Colonic mucosa (tissue), 4 donors: Measurements from ENCODE around the gene GRIA1. TPM values are rescaled to one million over a fixed set of nuclear protein-coding genes. Genes with fewer than 3 reads are reported as not detected.

Experiments used
- DNase-seq: peaks from one replicate; pipeline ENCODE4 v3.0.0-alpha.2; 2020
- H3K27ac ChIP-seq: fragments of 200-600 bp; one replicate; pipeline ENCODE4 v1.8.0; 2021
- H3K27me3 ChIP-seq: fragments of 200-600 bp; one replicate; pipeline ENCODE4 v1.8.0; 2021
- H3K36me3 ChIP-seq: fragments of 200-600 bp; one replicate; pipeline ENCODE4 v1.8.0; 2021
- H3K4me1 ChIP-seq: fragments of 200-600 bp; one replicate; pipeline ENCODE4 v1.8.0; 2021; ENCODE audit warnings: mild to moderate bottlenecking
- H3K4me3 ChIP-seq: fragments of 200-600 bp; one replicate; pipeline ENCODE4 v1.8.0; 2021
- H3K9ac ChIP-seq, 2 donors: one replicate each; pipeline ENCODE4 v1.7.0; 2013; ENCODE audit warnings: control low read depth in 2 of 2, low read depth in 2 of 2, low read length in 2 of 2
- H3K9me3 ChIP-seq: fragments of 200-600 bp; one replicate; pipeline ENCODE4 v1.8.0; 2021
- intact Hi-C: fragments of 100-400 bp; cut with DNase I; formaldehyde crosslinking; loops from one replicate; pipeline ENCODE4 v1.14.1; 2022
- total RNA-seq, 2 donors: library from RNA; stranded (reverse); fragmentation: NEBNext Ultra II Directional in 1 of 2; extraction: Animal tissue kit (Norgen Biotek cat#: 25700) in 1 of 2; gene quantifications; one replicate each; pipeline ENCODE4 v1.2.1, GENCODE V29; 2021
- TF ChIP-seq, protein P1 (sequence below): fragments of 200-600 bp; IDR thresholded peaks from one replicate; pipeline ENCODE4 v1.8.0; 2022; ENCODE audit warnings: antibody characterized with exemption, mild to moderate bottlenecking
- donor health status: healthy.
- donor health status: DM: no; HTN: no; CAD: no.
- donor health status: DM: no; HTN: no; CAD: no.

The GRIA1 gene
- total RNA-seq, 2 donors from 2014 or later, result 0.48 TPM; not detected in 1

DNA sequence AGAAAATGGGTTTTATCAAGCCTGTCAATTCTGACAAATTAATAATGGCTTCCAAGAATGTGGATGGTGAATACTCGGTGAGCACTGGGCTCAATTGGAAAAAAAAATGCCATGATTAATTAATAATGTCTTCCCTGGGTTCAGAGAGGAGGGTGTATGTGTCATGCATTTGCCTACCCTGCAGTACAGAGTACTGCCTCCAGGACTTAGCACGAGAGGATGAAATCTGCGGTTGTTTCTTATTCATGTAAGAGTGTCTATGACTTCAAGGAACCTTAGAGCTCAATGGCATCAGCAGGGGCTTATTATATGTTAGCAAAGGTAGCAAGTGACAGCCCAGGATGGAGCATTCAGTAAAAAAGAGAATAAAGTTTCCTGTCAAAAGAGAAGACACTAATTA, 132.7 kb downstream of the GRIA1 start:
- no peaks in the 10 kb centered on the region for H3K9me3 ChIP-seq
- H3K9ac ChIP-seq, result no peak overlapping the region
- no peaks in the 10 kb centered on the region for H3K36me3 ChIP-seq
- no peak overlapping the region for H3K4me3 ChIP-seq
- no peak overlapping the region for H3K27ac ChIP-seq
- intact Hi-C loops, result no loop called here
- H3K4me1 ChIP-seq, result no peaks in the 10 kb centered on the region
- DNase-seq, result no peak
- H3K27me3 ChIP-seq, result no peaks in the 10 kb centered on the region
- TF ChIP-seq, protein P1, sequence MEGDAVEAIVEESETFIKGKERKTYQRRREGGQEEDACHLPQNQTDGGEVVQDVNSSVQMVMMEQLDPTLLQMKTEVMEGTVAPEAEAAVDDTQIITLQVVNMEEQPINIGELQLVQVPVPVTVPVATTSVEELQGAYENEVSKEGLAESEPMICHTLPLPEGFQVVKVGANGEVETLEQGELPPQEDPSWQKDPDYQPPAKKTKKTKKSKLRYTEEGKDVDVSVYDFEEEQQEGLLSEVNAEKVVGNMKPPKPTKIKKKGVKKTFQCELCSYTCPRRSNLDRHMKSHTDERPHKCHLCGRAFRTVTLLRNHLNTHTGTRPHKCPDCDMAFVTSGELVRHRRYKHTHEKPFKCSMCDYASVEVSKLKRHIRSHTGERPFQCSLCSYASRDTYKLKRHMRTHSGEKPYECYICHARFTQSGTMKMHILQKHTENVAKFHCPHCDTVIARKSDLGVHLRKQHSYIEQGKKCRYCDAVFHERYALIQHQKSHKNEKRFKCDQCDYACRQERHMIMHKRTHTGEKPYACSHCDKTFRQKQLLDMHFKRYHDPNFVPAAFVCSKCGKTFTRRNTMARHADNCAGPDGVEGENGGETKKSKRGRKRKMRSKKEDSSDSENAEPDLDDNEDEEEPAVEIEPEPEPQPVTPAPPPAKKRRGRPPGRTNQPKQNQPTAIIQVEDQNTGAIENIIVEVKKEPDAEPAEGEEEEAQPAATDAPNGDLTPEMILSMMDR, result no peak

DNA sequence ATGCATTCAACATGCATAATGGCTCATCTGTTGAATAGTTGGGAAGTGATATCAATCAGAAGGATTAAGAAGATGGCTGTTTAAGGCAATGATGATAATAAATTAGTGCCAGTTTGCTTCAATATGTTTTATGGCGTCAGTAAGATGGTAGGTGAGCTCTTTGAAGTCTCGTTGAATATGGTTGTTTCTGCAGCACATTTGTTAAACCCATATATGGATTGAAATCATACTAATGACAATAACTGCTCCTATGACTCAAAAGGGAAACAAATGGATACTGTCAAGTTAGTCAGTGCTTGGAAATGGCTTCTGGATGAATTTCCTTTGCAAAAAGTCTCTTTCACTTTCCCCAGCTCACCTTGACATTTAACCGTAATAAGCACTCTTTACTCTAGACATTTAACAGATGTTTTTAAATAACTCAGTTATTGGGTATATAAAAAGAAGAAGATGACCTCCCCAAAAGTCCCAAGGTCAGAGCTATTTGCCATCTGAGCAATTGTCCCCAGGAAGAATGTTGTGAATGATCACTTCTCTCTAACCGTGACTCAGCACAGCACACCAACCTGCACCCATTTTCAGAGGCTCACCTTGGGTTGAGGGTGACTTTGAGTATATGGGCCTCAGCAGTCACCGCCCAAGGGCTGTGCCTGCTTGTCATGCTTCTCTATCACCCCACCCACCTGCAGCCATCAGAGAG, 133.4 kb downstream of the GRIA1 start:
- no peaks in the 10 kb centered on the region for H3K27me3 ChIP-seq
- intact Hi-C loops, result no loop called here
- no peak overlapping the region for H3K9ac ChIP-seq
- H3K36me3 ChIP-seq, result no peaks in the 10 kb centered on the region
- no peaks in the 10 kb centered on the region for H3K4me1 ChIP-seq
- DNase-seq, result no peak
- no peak overlapping the region for H3K4me3 ChIP-seq
- no peak overlapping the region for H3K27ac ChIP-seq
- TF ChIP-seq, protein P1, result no peak
- H3K9me3 ChIP-seq, result no peaks in the 10 kb centered on the region

DNA sequence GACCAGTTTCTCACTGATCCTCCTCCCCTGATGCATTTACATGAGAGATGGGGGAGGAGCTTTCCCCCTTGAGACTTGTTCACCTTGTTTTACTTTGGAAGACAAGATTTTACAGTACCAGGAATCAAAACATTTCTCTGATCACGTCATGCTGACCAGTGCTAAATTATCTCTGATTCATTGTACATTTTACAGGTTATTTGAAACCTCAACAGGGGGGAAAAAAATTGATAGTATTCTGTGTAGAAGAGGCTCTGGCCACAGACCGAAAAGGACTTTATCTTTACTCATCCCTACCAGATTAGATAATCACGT, 133.9 kb downstream of the GRIA1 start:
- H3K4me3 ChIP-seq, result no peak overlapping the region
- H3K9ac ChIP-seq, result no peak overlapping the region
- H3K27me3 ChIP-seq, result no peaks in the 10 kb centered on the region
- H3K4me1 ChIP-seq, result no peaks in the 10 kb centered on the region
- TF ChIP-seq, protein P1, result no peak
- H3K9me3 ChIP-seq, result no peaks in the 10 kb centered on the region
- H3K27ac ChIP-seq, result no peak overlapping the region
- no peak for DNase-seq
- no peaks in the 10 kb centered on the region for H3K36me3 ChIP-seq
- intact Hi-C loops, result no loop called here

DNA sequence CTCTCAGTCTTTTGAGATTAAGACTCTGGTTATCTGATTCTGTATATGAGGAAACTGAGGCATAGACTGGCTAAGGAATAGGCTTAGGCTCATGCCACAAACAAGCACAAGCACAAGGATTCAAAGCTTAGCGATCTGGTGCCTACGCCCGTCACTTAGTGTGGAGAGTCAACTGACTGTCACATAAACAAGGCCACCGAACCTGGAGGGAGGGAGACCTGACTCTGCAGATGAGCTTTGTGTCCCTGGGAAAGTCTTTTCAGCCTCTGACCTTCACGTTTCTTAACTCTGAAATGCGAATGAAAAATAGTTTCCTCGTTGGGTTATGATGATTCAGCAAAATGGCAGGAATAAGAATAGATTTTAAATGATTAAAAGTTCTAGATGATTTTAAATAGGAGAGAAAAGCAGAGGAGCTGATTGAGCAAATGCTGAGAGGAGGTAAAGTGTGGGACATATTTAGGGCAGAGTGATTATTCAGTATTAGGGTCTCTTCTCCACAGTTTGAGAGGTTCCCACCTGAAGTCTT, 135.4 kb downstream of the GRIA1 start:
- TF ChIP-seq, protein P1, result no peak
- Histone ChIP-seq H3K9me3 (no peaks in the 10 kb centered on the region), H3K36me3 (no peaks in the 10 kb centered on the region), H3K27ac (no peak overlapping the region), H3K9ac (no peak overlapping the region), H3K4me3 (no peak overlapping the region), H3K27me3 (no peaks in the 10 kb centered on the region), H3K4me1 (no peaks in the 10 kb centered on the region)
- no peak for DNase-seq
- intact Hi-C loops, result no loop called here

DNA sequence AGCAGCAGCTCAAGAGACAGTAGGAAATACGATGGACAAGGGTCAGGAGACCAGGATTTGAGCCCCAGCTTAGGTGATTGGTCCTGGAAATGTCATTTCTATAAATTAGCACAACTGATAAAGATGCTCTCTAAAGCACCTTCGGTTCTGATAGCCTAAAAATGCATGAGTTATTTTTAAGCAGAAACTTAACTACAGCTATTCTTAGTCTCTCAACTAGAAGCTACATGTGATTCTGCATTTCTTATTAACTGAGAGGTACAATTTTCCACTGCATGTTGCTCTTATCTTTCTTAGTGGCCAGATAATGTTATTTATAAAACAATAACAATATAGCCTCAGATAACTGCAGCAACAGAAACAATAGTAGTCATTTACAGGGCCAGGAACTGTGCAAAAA, 136.4 kb downstream of the GRIA1 start:
- H3K36me3 ChIP-seq, result no peaks in the 10 kb centered on the region
- TF ChIP-seq, protein P1, result no peak
- H3K4me3 ChIP-seq, result no peak overlapping the region
- intact Hi-C loops, result no loop called here
- no peaks in the 10 kb centered on the region for H3K9me3 ChIP-seq
- no peak overlapping the region for H3K27ac ChIP-seq
- H3K27me3 ChIP-seq, result no peaks in the 10 kb centered on the region
- no peaks in the 10 kb centered on the region for H3K4me1 ChIP-seq
- no peak overlapping the region for H3K9ac ChIP-seq
- DNase-seq, result no peak
